Endothelial cell of umbilical vein (primary cell): ENCODE results near the gene CBLL1. TPM values are rescaled to one million over a fixed set of nuclear protein-coding genes. Genes with fewer than 3 reads are reported as not detected.

Experiments
- BruUV-seq: library from RNA; stranded (reverse); fragments of 400-500 nt; replicated peaks from 2 replicates; lab custom pipeline; 2021; lab: Mats Ljungman, UMichigan
- CTCF ChIA-PET: fragments of 300-600, 350-600 bp; sonication (Branson Sonifier 250); formaldehyde crosslinking; loops from one replicate; lab custom pipeline; 2021; ENCODE audit warnings: antibody characterized with exemption, inconsistent platforms; lab: Charles Lee
- POLR2A ChIA-PET: fragments of 300-600, 350-600 bp; sonication (Branson Sonifier 250); formaldehyde crosslinking; loops from one replicate; lab custom pipeline; 2021; ENCODE audit warnings: antibody characterized with exemption, inconsistent platforms; lab: Charles Lee
- DNase-seq: peaks from one replicate; pipeline ENCODE4 v3.0.0-alpha.2; 2011; ENCODE audit warnings: low read depth, low spot score
- FAIRE-seq: peaks from 2 replicates; lab custom pipeline; 2011; peaks lifted over from hg19 to GRCh38; lab: Jason Lieb, UNC
- H2AFZ ChIP-seq: 2 replicates; pipeline ENCODE4 v1.6.0; 2012; ENCODE audit warnings: low read depth, low read length, control low read depth, inconsistent platforms
- H3K27ac ChIP-seq: 2 replicates; pipeline ENCODE4 v1.5.1; 2011; ENCODE audit warnings: low read depth, mild to moderate bottlenecking, control low read depth, low read length, moderate library complexity; ENCODE audit not compliant: insufficient read depth
- H3K27me3 ChIP-seq, 2 experiments: 2 replicates each; pipeline versions ENCODE4 v1.6.0 to v1.6.1; 2011; ENCODE audit warnings: low read length in 2 of 2, mixed read lengths in 1 of 2; ENCODE audit not compliant: control insufficient read depth in 2 of 2, insufficient read depth in 2 of 2
- H3K36me3 ChIP-seq, 2 experiments: 2 replicates in 1 of 2; 3 replicates in 1 of 2; pipeline ENCODE4 v1.5.1; 2011; ENCODE audit warnings: low read length in 2 of 2, mild to moderate bottlenecking in 1 of 2, moderate library complexity in 1 of 2; ENCODE audit not compliant: control insufficient read depth in 2 of 2, insufficient read depth in 2 of 2; ENCODE audit errors: extremely low read depth in 1 of 2
- H3K4me1 ChIP-seq: 3 replicates; pipeline ENCODE4 v1.5.1; 2011; ENCODE audit warnings: mild to moderate bottlenecking, low read length; ENCODE audit not compliant: control insufficient read depth, insufficient read depth; ENCODE audit errors: extremely low read depth
- H3K4me2 ChIP-seq: 2 replicates; pipeline ENCODE4 v1.6.1; 2011; ENCODE audit warnings: low read length, control low read depth, mixed read lengths; ENCODE audit not compliant: insufficient read depth
- H3K4me3 ChIP-seq, 3 experiments: fragments of 200-600 bp in 1 of 3; sonication (generic), shearing (Covaris generic) in 1 of 3; replicated peaks in 1 of 3; 2 replicates each; pipeline ENCODE4 v1.5.1; 2011 to 2016; ENCODE audit warnings: control low read depth in 3 of 3, low read length in 3 of 3, mild to moderate bottlenecking in 2 of 3, inconsistent platforms in 1 of 3, low read depth in 1 of 3, moderate library complexity in 1 of 3; ENCODE audit not compliant: insufficient read depth in 1 of 3
- H3K79me2 ChIP-seq: 2 replicates; pipeline ENCODE4 v1.6.0; 2012; ENCODE audit warnings: low read length, inconsistent platforms; ENCODE audit not compliant: control insufficient read depth, insufficient read depth
- H3K9ac ChIP-seq: replicated peaks from 2 replicates; pipeline ENCODE3; 2011; ENCODE audit warnings: low read length, control low read depth; ENCODE audit not compliant: insufficient read depth; ENCODE audit errors: extremely low read depth
- H3K9me1 ChIP-seq: replicated peaks from 3 replicates; pipeline ENCODE4 v1.6.0; 2011; ENCODE audit warnings: mild to moderate bottlenecking, low read length; ENCODE audit not compliant: control insufficient read depth, insufficient read depth; ENCODE audit errors: extremely low read depth
- H3K9me3 ChIP-seq: replicated peaks from 2 replicates; pipeline ENCODE4 v1.5.1; 2012; ENCODE audit warnings: low read length, inconsistent platforms; ENCODE audit not compliant: control insufficient read depth, insufficient read depth
- H4K20me1 ChIP-seq: replicated peaks from 2 replicates; pipeline ENCODE3; 2011; ENCODE audit warnings: mild to moderate bottlenecking, low read length; ENCODE audit not compliant: control insufficient read depth, insufficient read depth; ENCODE audit errors: extremely low read depth
- EZH2 ChIP-seq: IDR thresholded peaks from 2 replicates; pipeline ENCODE4 v1.6.1; 2012; ENCODE audit warnings: borderline replicate concordance, low read depth, mild to moderate bottlenecking, moderate library complexity, low read length, inconsistent platforms; ENCODE audit not compliant: severe bottlenecking
- FOS ChIP-seq: IDR thresholded peaks from 2 replicates; pipeline ENCODE4 v1.6.1; 2011; ENCODE audit warnings: mild to moderate bottlenecking, low read length, moderate library complexity, borderline replicate concordance; ENCODE audit not compliant: insufficient read depth
- GATA2 ChIP-seq: IDR thresholded peaks from 2 replicates; pipeline ENCODE4 v1.7.0; 2011; ENCODE audit warnings: low read depth, mild to moderate bottlenecking, moderate library complexity, mixed read lengths, low read length; ENCODE audit not compliant: insufficient read length, insufficient read depth
- JUN ChIP-seq: IDR thresholded peaks from 2 replicates; pipeline ENCODE4 v1.6.1; 2011; ENCODE audit warnings: borderline replicate concordance, low read depth; ENCODE audit not compliant: insufficient read length, insufficient read depth
- MYC ChIP-seq: IDR thresholded peaks from one replicate; pipeline ENCODE4 v1.6.1; 2011; ENCODE audit warnings: mild to moderate bottlenecking, low read depth, low read length
- POLR2A ChIP-seq: IDR thresholded peaks from 2 replicates; pipeline ENCODE4 v1.6.1; 2012; ENCODE audit warnings: low read depth, mild to moderate bottlenecking, control low read depth, low read length
- POLR2AphosphoS5 ChIP-seq: IDR thresholded peaks from 2 replicates; pipeline ENCODE4 v1.6.1; 2012; ENCODE audit warnings: low read depth, mild to moderate bottlenecking, control low read depth, low read length, moderate library complexity; ENCODE audit not compliant: insufficient read depth
- dilution Hi-C: fragments of 300-500 bp; cut with MboI; formaldehyde crosslinking; loops from one replicate; pipeline ENCODE4 v1.15.0; 2019; ENCODE audit warnings: low sequenced_read_pairs; ENCODE audit not compliant: extremely low pct_ligation_motif_present
- intact Hi-C: fragments of 100-400 bp; cut with micrococcal nuclease; formaldehyde crosslinking; loops from one replicate; pipeline ENCODE4 v1.10.0; 2022
- polyA plus RNA-seq, 4 experiments: library from polyadenylated mRNA; depleted of rRNA in 3 of 4; stranded (reverse) in 3 of 4; unstranded in 1 of 4; fragments of >200 nt; gene quantifications; 2 replicates each; pipeline versions ENCODE4 v1.2.1 to v1.2.3, GENCODE V29; 2011 to 2012; ENCODE audit warnings: missing spikeins in 1 of 4
- total RNA-seq: library from RNA; stranded (reverse); gene quantifications from 2 replicates; pipeline ENCODE4 v1.2.3, GENCODE V29; 2021
- TF ChIP-seq, protein P1 (sequence below): IDR thresholded peaks from 2 replicates; pipeline ENCODE4 v1.6.1; 2011; ENCODE audit not compliant: insufficient read depth, insufficient read length
- TF ChIP-seq, protein P2 (sequence below), 2 donors: IDR thresholded peaks; 1 replicate in 1 of 2; 2 replicates in 1 of 2; pipeline ENCODE4 v1.5.1; 2011; ENCODE audit warnings: low read length in 2 of 2, mild to moderate bottlenecking in 2 of 2, moderate library complexity in 2 of 2, control low read depth in 1 of 2, inconsistent platforms in 1 of 2, low read depth in 1 of 2; ENCODE audit not compliant: insufficient read depth in 1 of 2; ENCODE audit errors: extremely low read depth in 1 of 2

CBLL1 gene
- total and polyA plus RNA-seq, 2 donors (not counting 3 experiments of a cell fraction or from before 2014, with no cell fraction given): 23.1 to 30.6 TPM

DNA sequence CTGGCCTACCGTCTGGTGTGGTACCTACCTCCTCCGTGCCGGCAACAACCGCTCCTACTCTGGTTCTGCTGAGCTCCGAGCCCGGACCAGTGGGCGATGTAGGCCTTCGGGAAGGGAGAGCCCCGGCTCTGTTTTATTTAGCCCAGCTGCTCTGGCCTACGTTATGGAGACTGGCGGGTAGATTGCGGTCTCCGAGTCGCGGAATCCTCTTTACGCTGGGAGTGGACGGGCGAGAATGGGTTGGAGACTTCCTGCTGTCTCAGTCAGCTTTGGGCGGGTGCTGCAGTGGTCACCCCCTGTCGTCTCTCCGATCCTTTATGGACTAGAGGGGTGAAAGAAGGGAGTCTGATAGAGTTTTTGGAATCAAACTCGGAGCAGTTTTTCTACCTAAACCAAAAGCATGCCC is 406 bp downstream of the CBLL1 start:
- TF ChIP-seq POLR2A (no peak), POLR2AphosphoS5 (no peak), GATA2 (no peak), JUN (no peak), FOS (no peak), EZH2 (no peak), MYC (no peak)
- TF ChIP-seq, protein P1, sequence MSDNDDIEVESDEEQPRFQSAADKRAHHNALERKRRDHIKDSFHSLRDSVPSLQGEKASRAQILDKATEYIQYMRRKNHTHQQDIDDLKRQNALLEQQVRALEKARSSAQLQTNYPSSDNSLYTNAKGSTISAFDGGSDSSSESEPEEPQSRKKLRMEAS: no peak
- TF ChIP-seq, protein P2, sequence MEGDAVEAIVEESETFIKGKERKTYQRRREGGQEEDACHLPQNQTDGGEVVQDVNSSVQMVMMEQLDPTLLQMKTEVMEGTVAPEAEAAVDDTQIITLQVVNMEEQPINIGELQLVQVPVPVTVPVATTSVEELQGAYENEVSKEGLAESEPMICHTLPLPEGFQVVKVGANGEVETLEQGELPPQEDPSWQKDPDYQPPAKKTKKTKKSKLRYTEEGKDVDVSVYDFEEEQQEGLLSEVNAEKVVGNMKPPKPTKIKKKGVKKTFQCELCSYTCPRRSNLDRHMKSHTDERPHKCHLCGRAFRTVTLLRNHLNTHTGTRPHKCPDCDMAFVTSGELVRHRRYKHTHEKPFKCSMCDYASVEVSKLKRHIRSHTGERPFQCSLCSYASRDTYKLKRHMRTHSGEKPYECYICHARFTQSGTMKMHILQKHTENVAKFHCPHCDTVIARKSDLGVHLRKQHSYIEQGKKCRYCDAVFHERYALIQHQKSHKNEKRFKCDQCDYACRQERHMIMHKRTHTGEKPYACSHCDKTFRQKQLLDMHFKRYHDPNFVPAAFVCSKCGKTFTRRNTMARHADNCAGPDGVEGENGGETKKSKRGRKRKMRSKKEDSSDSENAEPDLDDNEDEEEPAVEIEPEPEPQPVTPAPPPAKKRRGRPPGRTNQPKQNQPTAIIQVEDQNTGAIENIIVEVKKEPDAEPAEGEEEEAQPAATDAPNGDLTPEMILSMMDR (IDR thresholded peaks at IDR 0.05; ENCODE audit: extremely low read depth in 1 of 2, insufficient read depth in 1 of 2, low read depth in 1 of 2, low read length in 2 of 2): no peak
- Histone ChIP-seq H4K20me1 (no peaks in the 10 kb centered on the region), H3K4me3 (peak overlapping the region; percentile 45 to 94 (median 79)), H3K9me1 (no peaks in the 10 kb centered on the region), H3K27ac (peak overlapping the region; percentile 96), H2AFZ (no peak overlapping the region), H3K4me1 (peaks cover 38% of the 10 kb centered on the region), H3K27me3 (no peaks in the 10 kb centered on the region), H3K9ac (peak overlapping the region; percentile 94), H3K79me2 (peaks cover 52% of the 10 kb centered on the region), H3K4me2 (peak overlapping the region; percentile 98), H3K9me3 (no peaks in the 10 kb centered on the region), H3K36me3 (peaks cover 0 to 5% of the 10 kb centered on the region in 2 experiments)
- DNase-seq: no peak
- FAIRE-seq: no peak
- TSS peak; percentile 59 for BruUV-seq
- dilution Hi-C loops (no loop called here), intact Hi-C loops (loop anchor here (1.0 to 10.0 kb wide), 3 partner anchors 250 to 403 kb away; no protein-coding TSS in a partner anchor)
- POLR2A ChIA-PET: no interaction called here
- CTCF ChIA-PET: interaction anchor here (1.2 to 7.7 kb wide), 7 partner anchors 36 to 165 kb away, joined by 3 to 201 read pairs (median 3); partner anchors contain the start of gene DLD
